Loucy (cell line): Measurements from ENCODE around the gene CCM2.
"Not testable (repeated sequence)": the region's sequence is repeated elsewhere in the genome, so short reads cannot be mapped to it uniquely, and the experiment has no call there.

Experiments
- H2AFZ ChIP-seq: fragments of 200-600 bp; sonication (generic); 2 replicates; pipeline ENCODE4 v1.6.0; 2016; ENCODE audit warnings: antibody characterized with exemption, mild to moderate bottlenecking, low read length, moderate library complexity
- H3F3A ChIP-seq: fragments of 200-600 bp; 2 replicates; pipeline ENCODE4 v1.6.0; 2016; ENCODE audit warnings: antibody characterized with exemption, low read depth, mild to moderate bottlenecking
- H3K27me3 ChIP-seq: fragments of 200-600 bp; sonication (generic); 2 replicates; pipeline ENCODE4 v1.6.1; 2014; ENCODE audit warnings: low read length, mild to moderate bottlenecking; ENCODE audit not compliant: insufficient read depth, poor library complexity, severe bottlenecking
- H3K36me3 ChIP-seq: fragments of 200-600 bp; sonication (generic); 2 replicates; pipeline ENCODE4 v1.6.1; 2016; ENCODE audit warnings: low read length; ENCODE audit not compliant: insufficient read depth
- H3K4me1 ChIP-seq: fragments of 200-600 bp; sonication (generic); 2 replicates; pipeline ENCODE4 v1.5.1; 2014; ENCODE audit warnings: low read length, mild to moderate bottlenecking; ENCODE audit not compliant: insufficient read depth, poor library complexity, severe bottlenecking
- H3K4me2 ChIP-seq: fragments of 200-600 bp; sonication (generic); 2 replicates; pipeline ENCODE4 v1.6.0; 2014; ENCODE audit warnings: antibody characterized with exemption, low read length, low read depth, mild to moderate bottlenecking; ENCODE audit not compliant: poor library complexity, severe bottlenecking
- H3K4me3 ChIP-seq: fragments of 200-600 bp; sonication (generic); 2 replicates; pipeline ENCODE4 v1.5.1; 2014; ENCODE audit warnings: low read length, mild to moderate bottlenecking, mixed read lengths; ENCODE audit not compliant: poor library complexity, severe bottlenecking
- H3K79me2 ChIP-seq: fragments of 200-600 bp; sonication (generic); 2 replicates; pipeline ENCODE4 v1.6.1; 2014; ENCODE audit warnings: low read length; ENCODE audit not compliant: insufficient read depth
- H3K9ac ChIP-seq: fragments of 200-600 bp; sonication (generic); 2 replicates; pipeline ENCODE4 v1.6.0; 2014; ENCODE audit warnings: mild to moderate bottlenecking, low read depth, low read length, moderate library complexity; ENCODE audit not compliant: poor library complexity, severe bottlenecking
- H3K9me2 ChIP-seq: fragments of 200-600 bp; sonication (generic); replicated peaks from 2 replicates; pipeline ENCODE4 v1.6.1; 2016; ENCODE audit warnings: low read depth, low read length, mixed read lengths
- H3K9me3 ChIP-seq: fragments of 200-600 bp; sonication (generic); 2 replicates; pipeline ENCODE4 v1.6.1; 2014; ENCODE audit warnings: mild to moderate bottlenecking, antibody characterized with exemption, low read length, low read depth; ENCODE audit not compliant: insufficient read depth
- H4K20me1 ChIP-seq: fragments of 200-600 bp; sonication (generic); 2 replicates; pipeline ENCODE4 v1.6.0; 2014; ENCODE audit warnings: antibody characterized with exemption, low read length, mild to moderate bottlenecking; ENCODE audit not compliant: insufficient read depth, poor library complexity, severe bottlenecking
- CTCF ChIP-seq: fragments of 200-600 bp; sonication (generic); conservative IDR thresholded peaks from 2 replicates; pipeline ENCODE4 v1.5.1; 2014; ENCODE audit warnings: mild to moderate bottlenecking, antibody characterized with exemption, low read length
- EZH2phosphoT487 ChIP-seq: fragments of 200-600 bp; IDR thresholded peaks from 2 replicates; pipeline ENCODE4 v1.6.1; 2018; ENCODE audit warnings: antibody characterized with exemption, mild to moderate bottlenecking, moderate library complexity, borderline replicate concordance

CCM2 gene

DNA sequence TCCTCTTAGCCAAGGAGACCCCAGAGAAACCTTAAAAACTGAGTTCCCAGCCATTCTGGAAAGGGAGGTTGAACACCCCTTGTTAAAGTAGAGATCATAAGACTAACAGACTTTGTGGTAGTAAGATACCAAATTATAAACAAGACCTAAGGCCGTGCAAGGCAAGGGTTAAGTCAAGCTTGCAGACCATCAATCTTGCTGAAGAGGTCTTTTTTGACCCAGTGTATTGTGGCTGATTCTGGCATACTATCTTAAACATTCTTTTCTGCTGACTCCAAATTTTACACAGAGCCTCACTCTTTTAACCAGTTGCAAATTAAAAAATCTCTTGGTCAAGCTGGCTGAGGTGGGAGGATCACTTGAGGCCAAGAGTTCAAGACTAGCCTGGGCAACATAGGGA is 112.6 kb downstream of the CCM2 start:
- Histone ChIP-seq H3K9me2 (no peaks in the 10 kb centered on the region), H3K79me2 (peaks cover 46% of the 10 kb centered on the region), H3K27me3 (no peaks in the 10 kb centered on the region), H3K4me2 (peak overlapping the region; percentile 67), H3F3A (peaks cover 4% of the 10 kb centered on the region; the same call in 1 of the 2 replicates), H3K9me3 (no peaks in the 10 kb centered on the region), H3K4me1 (peaks cover 38% of the 10 kb centered on the region), H3K36me3 (peaks cover 15% of the 10 kb centered on the region; the same call in 1 of the 2 replicates), H3K4me3 (peak overlapping the region; percentile 78), H3K9ac (peak overlapping the region; percentile 94), H2AFZ (no peak overlapping the region), H4K20me1 (peaks cover 29% of the 10 kb centered on the region)
- TF ChIP-seq EZH2phosphoT487: no peak
- TF ChIP-seq CTCF: no peak

DNA sequence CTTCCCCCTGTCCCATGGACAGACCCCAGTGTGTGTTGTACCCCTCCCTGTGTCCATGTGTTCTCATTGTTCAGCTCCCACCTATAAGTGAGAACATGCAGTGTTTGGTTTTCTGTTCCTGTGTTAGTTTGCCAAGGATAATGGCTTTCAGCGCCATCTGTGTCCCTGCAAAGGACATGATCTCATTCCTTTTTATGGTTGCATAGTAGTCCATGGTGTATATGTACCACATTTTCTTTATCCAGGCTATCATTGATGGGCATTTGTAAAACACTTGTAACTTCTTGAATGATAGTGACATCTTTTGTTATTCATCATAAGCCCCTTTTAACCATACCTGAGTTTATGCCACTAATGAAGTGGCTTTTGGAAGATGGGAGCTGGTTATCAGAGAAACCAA is 114.3 kb downstream of the CCM2 start:
- H3K4me2 ChIP-seq, H3K4me3 ChIP-seq, H3K9me3 ChIP-seq, H3K36me3 ChIP-seq, H2AFZ ChIP-seq, H3K27me3 ChIP-seq, H3F3A ChIP-seq, H3K9ac ChIP-seq, H3K9me2 ChIP-seq: not testable (repeated sequence)
- Histone ChIP-seq H4K20me1 (peaks cover 13% of the 10 kb centered on the region), H3K79me2 (peaks cover 30% of the 10 kb centered on the region), H3K4me1 (peaks cover 22% of the 10 kb centered on the region)

- Histone ChIP-seq H3K79me2 (peaks cover 23% of the 10 kb centered on the region), H3K4me2 (no peak overlapping the region), H3K9me2 (no peaks in the 10 kb centered on the region), H2AFZ (no peak overlapping the region), H3K9me3 (no peaks in the 10 kb centered on the region), H3K36me3 (no peaks in the 10 kb centered on the region), H3K27me3 (no peaks in the 10 kb centered on the region), H4K20me1 (peaks cover 9% of the 10 kb centered on the region), H3K4me3 (no peak overlapping the region), H3F3A (peaks cover 4% of the 10 kb centered on the region; the same call in 1 of the 2 replicates), H3K9ac (no peak overlapping the region), H3K4me1 (peaks cover 17% of the 10 kb centered on the region)
- TF ChIP-seq CTCF: no peak
- no peak for TF ChIP-seq EZH2phosphoT487
Measured at GRCh38 chr7:45114926-45115325, 114.9 kb downstream of the CCM2 start.

GRCh38 chr7:45116048-45116447 is 116.0 kb downstream of the CCM2 start:
- TF ChIP-seq EZH2phosphoT487 (no peak), CTCF (no peak)
- no peaks in the 10 kb centered on the region for H3K9me2 ChIP-seq
- peaks cover 12% of the 10 kb centered on the region for H3K79me2 ChIP-seq

More at GRCh38 chr7:45116048-45116447, 116.0 kb downstream of the CCM2 start:
- H3K4me3 ChIP-seq: no peak overlapping the region
- H3K9ac ChIP-seq: no peak overlapping the region
- peaks cover under 1% of the 10 kb centered on the region for H4K20me1 ChIP-seq
- no peaks in the 10 kb centered on the region for H3K36me3 ChIP-seq
- H3K9me3 ChIP-seq: no peaks in the 10 kb centered on the region
- H3K27me3 ChIP-seq: no peaks in the 10 kb centered on the region
- H3K4me2 ChIP-seq: no peak overlapping the region
- peaks cover 8% of the 10 kb centered on the region for H3K4me1 ChIP-seq
- no peak overlapping the region for H2AFZ ChIP-seq
- no peaks in the 10 kb centered on the region; the same call in 1 of the 2 replicates for H3F3A ChIP-seq
